Hepatic stellate cell (primary cell): ENCODE data around the gene QRSL1.
"Not testable (repeated sequence)": the region's sequence is repeated elsewhere in the genome, so short reads cannot be mapped to it uniquely, and the experiment has no call there.

Source experiments
- DNase-seq: peaks from one replicate; pipeline ENCODE4 v3.0.0; 2011; ENCODE audit warnings: low spot score

The QRSL1 gene

DNA sequence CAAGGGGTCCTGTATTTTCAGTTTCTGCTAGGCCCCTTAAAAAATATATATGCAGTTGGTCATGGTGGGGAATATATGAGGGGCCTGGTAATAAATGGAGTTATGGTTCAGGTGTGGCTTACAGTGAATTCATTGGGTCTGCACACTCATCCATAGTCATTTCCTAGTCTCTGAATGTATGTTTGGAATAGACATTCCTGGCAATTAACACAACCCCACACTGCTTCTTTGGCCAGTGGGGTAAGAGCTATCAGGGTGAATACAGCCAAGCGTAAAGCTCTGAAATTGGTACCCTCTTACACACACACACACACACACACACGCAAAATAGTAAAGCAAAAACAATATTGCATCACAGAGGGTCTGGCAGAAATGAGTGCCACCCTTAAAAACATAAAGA is 56.5 kb downstream of the QRSL1 start:
- DNase-seq = no peak

DNA sequence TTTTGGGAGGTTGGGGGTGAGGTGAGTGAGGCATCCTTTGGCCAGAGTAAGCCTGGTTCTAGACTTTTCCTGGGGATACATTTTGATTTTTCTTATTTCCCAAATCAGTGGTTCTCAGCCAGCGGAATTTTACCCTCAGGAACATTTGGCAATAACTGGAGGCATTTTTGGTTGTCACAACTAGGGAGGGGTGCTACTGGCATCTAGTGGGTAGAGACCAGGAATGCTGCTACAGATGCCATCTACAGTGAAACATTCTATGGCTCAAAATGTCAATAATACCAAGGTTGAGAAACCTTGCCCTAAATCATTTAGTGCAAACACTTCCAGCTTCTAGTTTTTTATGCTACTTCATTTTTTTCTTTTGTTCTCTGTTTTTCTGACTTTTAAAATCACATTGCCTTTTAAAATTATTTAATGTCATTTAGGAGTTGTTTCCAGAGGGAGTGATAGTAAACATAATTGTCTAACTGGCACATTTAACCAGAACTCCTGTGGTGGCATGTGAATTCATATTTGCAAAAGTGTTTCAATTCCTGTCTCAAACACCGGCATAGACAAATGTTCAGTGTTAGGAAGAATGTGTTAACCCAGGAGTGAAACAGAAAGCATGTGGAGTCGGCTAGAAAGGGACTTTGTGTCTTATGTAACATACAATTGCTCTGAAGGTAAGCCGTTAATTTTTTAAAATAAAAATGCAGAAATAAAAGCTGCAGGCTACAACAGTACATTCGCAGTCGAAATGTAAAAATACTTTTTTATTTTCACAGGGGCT is 59.0 kb downstream of the QRSL1 start:
- DNase-seq = no peak

DNA sequence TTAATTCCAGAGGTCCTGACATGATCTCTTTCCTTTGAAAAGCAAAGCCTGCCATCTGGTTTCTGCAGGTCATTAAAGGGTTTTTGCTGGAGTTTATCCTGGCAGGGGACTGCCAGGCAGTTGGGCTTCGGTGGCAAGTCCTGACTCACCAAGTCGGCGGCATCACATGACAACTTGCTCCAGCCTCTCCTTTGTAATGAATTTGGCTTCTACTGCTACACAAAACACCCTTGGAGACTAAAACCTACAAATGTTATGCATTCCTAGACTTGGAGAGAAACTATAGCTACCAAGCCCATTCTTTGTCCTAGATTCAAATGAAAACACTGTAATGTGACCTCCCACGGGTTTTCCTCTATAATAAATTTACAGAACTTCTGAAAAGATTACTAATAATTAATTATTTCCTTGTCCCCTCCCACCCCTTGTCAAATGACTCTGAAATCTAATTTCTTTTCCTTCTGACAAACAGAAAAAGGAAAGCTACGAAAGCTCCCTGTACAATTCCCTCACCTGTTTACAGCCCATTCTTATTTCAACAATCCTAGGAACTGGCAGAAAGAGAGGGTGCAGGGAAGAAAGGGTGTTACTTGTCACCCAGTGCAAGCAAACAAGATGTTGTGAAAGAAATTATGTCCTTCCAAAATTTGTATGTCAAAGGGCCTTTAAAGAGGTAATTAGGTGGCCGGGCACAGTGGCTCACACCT is 62.9 kb downstream of the QRSL1 start:
- no peak for DNase-seq

DNA sequence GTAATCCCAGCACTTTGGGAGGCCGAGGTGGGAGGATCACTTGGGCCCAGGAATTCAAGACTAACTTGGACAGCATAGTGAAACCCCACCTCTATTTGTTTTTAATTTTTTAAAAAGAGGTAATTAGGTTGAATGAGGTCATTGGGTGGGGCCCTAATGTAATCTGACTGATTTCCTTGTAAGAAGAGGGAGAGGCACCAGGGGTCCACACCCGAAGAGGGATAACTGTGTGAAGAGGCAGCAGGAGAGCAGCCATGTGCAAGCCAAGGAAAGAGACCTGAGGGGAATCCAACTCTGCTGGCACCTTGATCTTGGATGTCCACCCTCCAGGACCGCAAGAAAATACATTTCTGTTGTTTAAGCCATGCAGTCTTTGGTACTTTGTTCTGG is 63.4 kb downstream of the QRSL1 start:
- DNase-seq = no peak

DNA sequence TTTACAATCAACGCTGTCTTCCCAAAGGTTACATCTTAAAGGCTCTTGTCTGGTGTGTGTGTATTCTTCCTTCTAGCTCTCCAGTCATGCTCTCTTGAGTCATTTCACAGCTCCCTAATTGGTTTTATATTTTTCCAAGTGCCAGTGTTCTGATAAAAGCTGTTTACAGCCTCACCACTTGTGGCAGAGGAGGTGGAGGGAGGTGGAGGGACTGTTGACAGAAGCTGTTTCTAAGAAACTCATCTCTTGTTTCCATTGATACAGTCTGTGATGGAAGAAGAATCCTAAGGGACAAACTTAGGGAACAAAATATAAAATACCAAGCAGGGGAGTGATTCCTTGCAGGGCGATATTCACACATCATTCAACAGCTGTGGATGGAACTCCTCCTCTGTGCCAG is 64.0 kb downstream of the QRSL1 start:
- no peak for DNase-seq

DNA sequence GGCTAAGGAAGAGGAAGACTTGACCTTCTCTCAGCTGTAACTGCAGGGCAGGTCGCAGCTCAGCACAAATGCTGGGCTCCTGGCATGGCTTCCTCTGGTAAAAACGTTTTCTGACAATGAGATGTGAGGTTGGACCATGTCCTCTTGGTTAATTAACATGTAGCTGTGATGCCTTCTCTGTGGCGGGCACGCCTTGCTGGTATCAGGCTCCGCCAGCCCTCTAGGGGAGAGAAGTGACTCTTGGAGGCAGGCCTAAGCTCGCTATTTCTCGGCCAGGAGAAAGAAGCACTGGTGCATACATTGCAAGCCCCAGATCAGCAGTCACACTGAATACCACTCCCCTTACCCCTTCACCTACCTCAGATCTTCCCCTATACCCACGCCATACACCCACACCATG is 65.0 kb downstream of the QRSL1 start:
- DNase-seq = no peak

DNA sequence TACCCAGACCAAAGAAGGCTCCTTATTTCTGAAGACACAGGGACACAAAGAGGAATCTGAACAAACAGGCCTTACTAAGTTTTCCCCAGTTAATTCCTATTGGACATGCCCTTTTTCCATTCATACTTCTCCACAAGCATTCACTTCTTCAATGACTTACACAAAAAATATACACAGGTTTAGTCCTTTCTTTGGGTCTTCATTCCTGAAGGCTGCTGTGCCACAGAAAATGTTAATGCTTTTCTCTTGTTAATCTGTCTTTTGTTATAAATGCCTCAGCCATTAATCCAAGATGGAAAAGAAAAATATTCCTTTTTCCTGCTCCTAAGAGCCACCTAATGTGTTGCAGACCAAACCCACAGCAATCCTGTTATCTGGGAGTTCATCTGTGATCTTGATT is 71.2 kb downstream of the QRSL1 start:
- DNase-seq = no peak

GRCh38 chr6:106701201-106701600 is 71.8 kb downstream of the QRSL1 start:
- DNase-seq = not testable (repeated sequence)

DNA sequence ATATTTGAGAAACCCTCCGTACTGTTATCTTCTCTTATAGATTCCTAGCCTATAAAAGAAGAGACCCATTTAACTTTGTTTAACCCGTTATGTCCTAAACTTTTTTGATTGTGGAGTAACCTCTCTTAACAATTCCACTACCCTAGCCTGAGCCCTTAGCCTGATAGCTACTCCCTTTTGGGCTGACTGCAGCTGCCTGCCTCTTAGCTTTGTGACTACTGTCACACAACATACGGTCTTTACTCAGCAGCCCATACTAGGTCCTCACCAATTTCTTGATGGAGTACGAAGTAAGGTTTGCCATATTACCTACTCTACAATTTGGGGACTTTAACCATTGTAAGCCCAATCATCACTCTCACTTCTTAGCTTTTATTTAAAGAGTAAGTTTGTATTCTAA is 72.7 kb downstream of the QRSL1 start:
- no peak for DNase-seq

DNA sequence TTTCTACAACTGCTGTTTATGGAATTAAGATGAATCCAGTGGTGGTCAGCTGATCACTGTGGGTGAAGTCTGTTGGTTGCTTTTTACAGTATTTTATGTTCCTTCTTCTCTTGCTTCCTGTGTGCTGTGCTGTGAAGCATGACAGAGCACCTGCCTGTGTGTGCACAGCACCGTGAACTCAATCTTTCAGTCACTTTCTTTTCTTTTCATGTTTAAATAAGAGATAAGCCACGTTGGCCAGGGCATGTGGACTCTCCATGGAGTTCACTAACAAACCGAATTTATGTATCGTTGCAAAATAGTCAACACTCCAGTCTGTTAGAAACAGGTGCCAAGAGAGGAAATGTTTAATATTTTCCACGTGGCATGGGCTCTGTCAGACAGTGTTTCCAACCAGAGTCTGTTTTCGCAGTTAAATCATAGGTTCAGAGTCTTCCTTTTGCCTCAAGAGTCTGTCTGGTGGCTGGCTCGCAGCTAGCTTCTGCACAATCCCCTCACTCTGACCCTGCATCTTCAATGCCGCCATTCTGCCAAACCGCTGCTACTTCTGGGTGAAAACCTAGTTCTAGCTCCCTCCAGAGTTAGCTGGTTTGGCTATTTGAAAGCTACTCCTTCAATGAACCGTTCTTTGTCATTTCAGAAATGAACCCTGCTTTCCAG is 73.2 kb downstream of the QRSL1 start:
- no peak for DNase-seq

GRCh38 chr6:106704327-106704726 is 74.9 kb downstream of the QRSL1 start:
- no peak for DNase-seq

- no peak for DNase-seq
Observed at GRCh38 chr6:106705156-106705555, 75.8 kb downstream of the QRSL1 start.

DNA sequence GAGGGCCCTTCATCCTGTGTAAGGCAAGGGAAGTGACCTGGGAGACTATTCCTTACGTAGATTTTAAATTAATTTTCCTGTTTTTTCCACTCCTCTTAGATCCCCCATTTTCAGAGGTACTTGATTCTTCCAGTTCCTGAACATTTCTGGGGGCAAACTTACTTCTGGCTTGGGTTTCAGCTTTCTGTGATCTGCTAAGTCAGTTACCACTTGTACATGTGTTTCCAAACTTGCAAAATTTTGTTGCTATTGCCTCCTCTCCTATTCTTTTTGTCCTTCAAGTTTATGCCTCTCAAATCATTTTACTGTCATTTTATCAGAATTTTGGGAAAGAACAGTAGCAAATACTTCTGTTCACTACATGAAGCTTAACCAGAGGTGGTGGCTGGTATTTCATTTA is 81.2 kb downstream of the QRSL1 start:
- no peak for DNase-seq

GRCh38 chr6:106714281-106714680 is 84.9 kb downstream of the QRSL1 start:
- no peak for DNase-seq

GRCh38 chr6:106715922-106716321 is 86.5 kb downstream of the QRSL1 start:
- DNase-seq = no peak

DNA sequence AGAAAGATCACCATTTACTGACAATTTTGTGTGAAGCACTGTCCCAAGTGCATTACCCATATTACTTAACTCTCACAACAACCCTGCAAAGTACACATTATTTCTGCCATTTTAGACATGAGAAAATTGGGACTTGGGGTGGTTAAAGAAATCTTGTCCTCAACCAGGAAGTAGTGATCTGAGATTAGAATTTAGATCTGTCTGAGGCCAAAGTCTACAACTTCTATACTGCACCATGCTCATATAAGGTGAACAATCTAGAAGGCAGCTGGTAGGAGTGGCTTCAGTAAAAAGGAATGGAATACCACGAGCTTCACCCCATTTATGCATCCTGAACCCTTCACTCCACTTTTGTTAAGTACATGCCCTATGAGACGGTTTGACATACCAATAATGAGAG is 87.6 kb downstream of the QRSL1 start:
- no peak for DNase-seq
